Middle frontal gyrus (tissue), 1 donor: ENCODE data around the gene RNF167.

Experiments
- DNase-seq: peaks from one replicate; pipeline ENCODE4 v3.0.0-alpha.2; 2015; ENCODE audit warnings: low spot score; ENCODE audit errors: extremely low spot score

Gene RNF167

DNA sequence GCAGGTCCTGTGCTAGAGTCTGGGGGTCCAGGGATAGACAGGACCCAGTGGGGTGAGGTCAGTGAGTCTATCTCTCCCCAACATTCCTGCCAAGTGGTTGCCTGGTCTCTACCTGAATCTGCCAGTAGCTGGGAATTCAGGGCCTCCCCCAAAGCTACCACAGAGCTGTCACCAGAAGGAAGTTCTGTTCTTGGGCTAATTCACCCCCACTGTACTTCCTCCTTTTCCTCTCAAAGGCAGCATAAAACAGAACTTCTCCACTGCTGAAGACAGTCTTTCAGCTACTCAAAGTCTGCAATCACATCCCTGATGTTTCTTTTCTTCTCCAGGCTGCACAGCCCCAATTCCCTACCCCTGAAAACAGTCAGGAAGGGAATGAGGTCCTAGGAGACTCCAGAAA lies 38.7 kb downstream of the RNF167 start:
- DNase-seq = no peak

DNA sequence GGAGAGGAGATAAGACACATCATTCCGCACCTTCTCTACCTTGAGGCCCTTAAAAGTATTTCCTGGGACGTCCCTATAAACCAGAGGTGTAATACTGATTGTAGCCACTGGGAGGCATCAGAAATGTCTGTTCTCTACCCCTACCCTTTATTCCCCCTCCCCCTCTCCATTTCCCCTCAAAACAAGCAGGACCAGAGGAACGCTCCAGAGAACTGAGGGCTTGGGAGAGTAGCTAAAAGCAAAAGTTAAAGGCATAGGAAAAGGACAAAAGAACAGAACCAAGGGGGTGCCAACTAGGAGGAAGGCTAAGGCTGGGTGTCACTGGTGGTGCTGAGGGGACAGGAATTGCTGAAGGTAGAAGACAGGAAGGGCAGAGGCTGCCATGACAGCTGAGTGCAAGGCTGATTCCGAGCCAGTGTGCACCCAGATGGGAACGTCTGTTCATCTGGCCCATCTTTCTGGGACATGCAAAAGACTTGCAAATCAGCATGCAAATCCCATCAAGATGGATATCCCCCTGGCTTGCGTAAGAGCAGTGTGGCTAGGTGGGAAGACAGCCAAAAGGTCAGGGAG lies 40.7 kb downstream of the RNF167 start:
- DNase-seq = no peak

DNA sequence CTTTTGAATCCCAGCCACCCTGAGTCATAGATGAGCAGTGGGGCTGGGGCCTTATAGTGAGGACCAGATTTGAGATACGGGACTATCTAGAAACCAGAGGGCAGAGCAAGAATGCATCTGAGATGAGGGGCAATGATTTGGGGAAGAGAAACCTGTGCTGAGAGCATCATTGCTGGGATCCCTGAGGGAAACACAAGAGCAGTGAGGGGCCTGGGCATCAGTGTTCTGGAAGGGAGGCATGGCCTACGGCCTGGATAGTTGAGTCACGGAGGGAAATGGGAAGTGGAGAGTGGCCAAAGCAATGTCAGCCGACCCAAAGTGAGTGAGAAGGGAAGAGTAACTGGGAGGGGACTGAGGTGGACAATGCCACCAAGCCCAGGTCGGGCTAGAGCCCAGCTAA lies 42.2 kb downstream of the RNF167 start:
- DNase-seq = no peak

DNA sequence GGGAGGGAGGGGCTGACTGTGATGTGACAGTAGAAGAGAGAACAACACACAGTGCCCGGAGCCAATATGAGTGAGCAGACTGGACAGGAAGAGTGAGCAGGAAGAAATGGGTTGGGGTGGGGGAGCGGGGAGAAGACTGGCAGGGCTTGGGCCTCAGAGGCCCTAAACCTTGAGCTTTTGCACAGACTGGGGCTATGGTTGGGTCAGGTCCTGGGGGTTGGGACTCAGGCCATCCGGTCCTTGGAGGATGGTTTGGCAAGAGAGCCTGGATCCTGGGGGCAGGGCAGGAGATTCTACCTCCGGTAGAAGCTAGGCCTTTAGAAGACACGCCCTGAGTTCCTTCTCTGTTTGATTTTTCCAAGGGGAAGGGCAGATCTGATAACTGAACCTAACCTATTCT lies 46.3 kb downstream of the RNF167 start:
- DNase-seq = no peak

DNA sequence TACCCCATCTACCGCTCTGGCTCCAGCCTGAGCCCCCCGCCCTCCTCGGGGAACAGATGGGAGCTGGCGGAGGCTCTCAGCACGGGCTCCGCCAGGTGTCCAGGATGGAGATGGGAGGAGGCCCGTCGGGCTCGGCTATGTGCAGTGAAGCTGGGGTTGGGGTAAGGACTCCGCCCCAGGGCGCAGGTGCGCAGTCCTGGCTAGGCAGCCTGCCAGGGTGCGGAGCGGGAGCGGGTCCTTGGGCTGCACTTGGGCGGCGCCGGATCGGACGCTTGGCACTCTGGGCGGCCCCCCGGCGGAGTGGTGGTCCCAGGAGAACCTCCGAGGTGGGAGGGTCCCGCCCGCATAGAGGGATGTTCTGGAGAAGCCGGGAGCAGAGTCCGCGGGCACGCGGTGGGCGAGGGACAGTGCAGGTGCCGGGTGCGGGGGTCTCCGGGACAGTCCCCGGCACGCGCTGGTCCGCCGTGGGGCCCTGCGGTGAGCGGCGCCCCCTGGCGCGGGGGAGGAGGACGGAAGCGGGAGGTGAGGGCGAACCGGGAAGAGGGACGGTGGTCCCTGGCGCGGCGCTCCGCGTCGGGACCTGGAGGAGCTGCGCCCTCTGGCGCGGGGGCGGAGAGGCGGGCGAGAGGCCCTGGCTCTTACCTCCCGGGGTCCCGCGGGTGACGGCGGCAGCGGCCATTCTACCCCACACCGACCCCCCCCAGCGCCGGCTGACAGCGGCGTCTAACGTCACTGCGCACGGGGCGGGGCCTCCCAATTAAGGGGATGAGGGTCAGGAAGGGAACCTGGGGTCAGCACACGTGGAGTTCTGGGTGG lies 47.1 kb downstream of the RNF167 start, which contains the start of gene CAMTA2:
Gene CAMTA2 (minus strand): TSS at position 725 of the 816 bp plus-strand sequence. CDS start 1,453 bp downstream, outside the sequence.
- DNase-seq = peak; percentile 73

DNA sequence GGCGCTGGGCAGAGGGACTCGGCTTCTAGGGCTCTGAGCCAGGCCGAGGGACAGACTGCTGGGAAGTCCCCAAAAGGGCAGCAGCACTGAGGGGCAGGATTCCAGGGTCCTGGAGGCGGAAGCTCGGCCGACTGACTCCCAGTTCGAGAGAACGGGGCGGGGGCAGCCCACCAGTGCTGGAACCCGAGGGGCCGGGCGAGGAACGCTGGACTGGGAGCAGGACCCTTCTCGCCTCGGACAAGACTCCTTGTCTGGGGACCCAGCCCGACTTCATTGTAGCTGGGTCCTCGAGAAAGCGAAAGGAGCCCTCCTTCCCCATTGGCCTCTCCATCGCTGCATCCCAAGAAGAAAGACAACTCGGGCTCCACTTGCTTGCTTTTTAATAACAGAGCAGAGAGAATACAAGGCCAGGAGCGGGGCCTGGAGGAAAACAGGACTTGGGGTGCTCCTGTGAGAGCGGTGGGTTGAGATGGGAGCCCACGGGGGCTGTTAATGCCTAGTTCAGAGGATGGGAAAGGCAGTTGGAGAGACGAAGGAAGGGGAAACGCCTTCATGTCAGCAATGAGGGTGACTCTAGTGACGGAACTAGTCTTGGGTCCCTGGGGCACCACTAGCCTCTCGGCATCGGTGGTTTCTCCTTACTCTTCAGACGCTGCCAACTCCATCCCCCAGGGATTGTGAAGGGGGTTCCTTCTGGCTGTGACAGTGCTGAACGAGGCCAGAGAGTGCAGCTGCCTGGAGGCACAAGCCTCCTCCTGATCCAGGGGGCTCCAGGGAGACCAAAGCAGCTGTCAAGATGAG lies 47.9 kb downstream of the RNF167 start:
- DNase-seq = no peak

DNA sequence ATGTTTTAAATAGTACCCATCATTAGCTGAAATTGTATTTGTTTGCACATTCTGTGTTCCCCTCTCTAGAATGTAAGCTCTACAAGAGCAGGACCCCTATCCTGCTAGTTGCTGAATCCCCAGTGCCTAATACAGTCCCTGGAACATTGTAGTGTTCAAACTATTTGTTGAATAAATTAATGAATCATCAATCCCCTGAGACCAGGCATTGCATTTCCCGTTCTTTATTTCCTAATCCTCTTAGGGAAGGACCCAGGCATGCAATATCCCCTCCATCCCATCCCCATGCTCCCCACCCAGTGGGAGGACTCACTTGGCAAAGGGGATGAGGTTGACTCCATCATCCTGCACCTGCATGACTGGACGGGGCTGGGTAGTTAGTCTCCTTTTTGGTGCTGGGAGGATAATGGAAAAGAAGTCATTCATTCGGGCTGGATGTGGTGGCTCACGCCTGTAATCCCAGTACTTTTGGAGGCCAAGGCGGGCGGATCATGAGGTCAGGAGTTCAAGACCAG lies 54.1 kb downstream of the RNF167 start:
- DNase-seq = no peak
